DND-41 (cell line): ENCODE measurements around the gene PDZRN3.

Experiments used
- ATAC-seq: fragments of 200-7000 bp; cut with Tn5 transposase; 3 replicates; pipeline ENCODE4 v1.9.1; 2021; ENCODE audit warnings: low read depth; ENCODE audit not compliant: insufficient read depth
- DNase-seq: peaks from one replicate; pipeline ENCODE4 v3.0.0-alpha.2; 2020
- H2AFZ ChIP-seq: 2 replicates; pipeline ENCODE4 v1.6.0; 2012; ENCODE audit warnings: low read depth, low read length
- H3K27ac ChIP-seq: 2 replicates; pipeline ENCODE4 v1.5.1; 2012; ENCODE audit warnings: low read length, inconsistent platforms
- H3K27me3 ChIP-seq: fragments of 200-600 bp; sonication (generic); 2 replicates; pipeline ENCODE4 v1.6.0; 2012; ENCODE audit warnings: low read length, mild to moderate bottlenecking, inconsistent platforms; ENCODE audit not compliant: insufficient read depth, poor library complexity
- H3K36me3 ChIP-seq: 2 replicates; pipeline ENCODE4 v1.5.1; 2012; ENCODE audit warnings: low read length, inconsistent platforms; ENCODE audit not compliant: insufficient read depth
- H3K4me1 ChIP-seq: 2 replicates; pipeline ENCODE4 v1.5.1; 2012; ENCODE audit warnings: mild to moderate bottlenecking, low read length; ENCODE audit not compliant: insufficient read depth
- H3K4me2 ChIP-seq: 2 replicates; pipeline ENCODE4 v1.6.0; 2012; ENCODE audit warnings: mild to moderate bottlenecking, moderate library complexity, low read length, inconsistent platforms; ENCODE audit not compliant: insufficient read depth
- H3K4me3 ChIP-seq, 2 experiments: fragments of 200-600 bp in 1 of 2; shearing (Covaris generic) in 1 of 2; 2 replicates each; pipeline ENCODE4 v1.5.1; 2012 to 2016; ENCODE audit warnings: inconsistent platforms in 2 of 2, low read length in 2 of 2, mild to moderate bottlenecking in 2 of 2, low read depth in 1 of 2, moderate library complexity in 1 of 2
- H3K79me2 ChIP-seq: 2 replicates; pipeline ENCODE4 v1.6.0; 2012; ENCODE audit warnings: low read length, inconsistent platforms; ENCODE audit not compliant: insufficient read depth
- H3K9ac ChIP-seq: 2 replicates; pipeline ENCODE4 v1.6.0; 2012; ENCODE audit warnings: low read depth, mild to moderate bottlenecking, inconsistent platforms, low read length, moderate library complexity
- H3K9me3 ChIP-seq: 2 replicates; pipeline ENCODE4 v1.5.1; 2012; ENCODE audit warnings: low read length, moderate library complexity, mild to moderate bottlenecking, inconsistent platforms; ENCODE audit not compliant: insufficient read depth, severe bottlenecking
- H4K20me1 ChIP-seq: 2 replicates; pipeline ENCODE4 v1.6.0; 2012; ENCODE audit warnings: low read length; ENCODE audit not compliant: insufficient read depth
- EZH2 ChIP-seq: IDR thresholded peaks from 3 replicates; pipeline ENCODE4 v1.6.1; 2012; ENCODE audit warnings: borderline replicate concordance, low read depth, mild to moderate bottlenecking, moderate library complexity, low read length, inconsistent platforms; ENCODE audit not compliant: severe bottlenecking
- TF ChIP-seq, protein P1 (sequence below): IDR thresholded peaks from 2 replicates; pipeline ENCODE4 v1.5.1; 2012; ENCODE audit warnings: borderline replicate concordance, low read length, moderate library complexity, mild to moderate bottlenecking; ENCODE audit not compliant: poor library complexity, severe bottlenecking; ENCODE audit errors: extremely low read depth

The PDZRN3 gene

DNA sequence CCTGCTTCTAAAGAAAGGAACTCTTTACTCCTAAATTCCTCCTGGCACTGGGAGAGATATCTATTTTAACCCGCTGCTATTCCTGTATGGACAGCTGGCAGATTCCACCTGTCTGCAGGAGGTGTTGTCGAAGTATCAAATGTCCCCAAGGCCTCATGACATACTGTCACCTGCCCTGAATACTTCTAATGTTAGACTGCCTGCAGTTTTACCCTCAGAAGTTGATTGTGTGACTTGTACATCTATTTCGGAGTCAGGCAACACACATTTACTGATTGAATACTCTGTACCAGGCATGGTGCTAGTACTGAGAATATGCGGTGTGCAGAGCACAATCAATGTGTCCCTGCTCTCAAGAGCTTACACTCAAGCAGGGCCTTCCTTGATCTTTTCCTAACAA, 38.6 kb downstream of the PDZRN3 start:
- TF ChIP-seq, protein P1, sequence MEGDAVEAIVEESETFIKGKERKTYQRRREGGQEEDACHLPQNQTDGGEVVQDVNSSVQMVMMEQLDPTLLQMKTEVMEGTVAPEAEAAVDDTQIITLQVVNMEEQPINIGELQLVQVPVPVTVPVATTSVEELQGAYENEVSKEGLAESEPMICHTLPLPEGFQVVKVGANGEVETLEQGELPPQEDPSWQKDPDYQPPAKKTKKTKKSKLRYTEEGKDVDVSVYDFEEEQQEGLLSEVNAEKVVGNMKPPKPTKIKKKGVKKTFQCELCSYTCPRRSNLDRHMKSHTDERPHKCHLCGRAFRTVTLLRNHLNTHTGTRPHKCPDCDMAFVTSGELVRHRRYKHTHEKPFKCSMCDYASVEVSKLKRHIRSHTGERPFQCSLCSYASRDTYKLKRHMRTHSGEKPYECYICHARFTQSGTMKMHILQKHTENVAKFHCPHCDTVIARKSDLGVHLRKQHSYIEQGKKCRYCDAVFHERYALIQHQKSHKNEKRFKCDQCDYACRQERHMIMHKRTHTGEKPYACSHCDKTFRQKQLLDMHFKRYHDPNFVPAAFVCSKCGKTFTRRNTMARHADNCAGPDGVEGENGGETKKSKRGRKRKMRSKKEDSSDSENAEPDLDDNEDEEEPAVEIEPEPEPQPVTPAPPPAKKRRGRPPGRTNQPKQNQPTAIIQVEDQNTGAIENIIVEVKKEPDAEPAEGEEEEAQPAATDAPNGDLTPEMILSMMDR: no peak
- TF ChIP-seq EZH2: no peak
- no peak overlapping the region for H3K4me2 ChIP-seq
- H3K79me2 ChIP-seq: no peaks in the 10 kb centered on the region
- H3K4me1 ChIP-seq: no peaks in the 10 kb centered on the region
- no peak overlapping the region for H2AFZ ChIP-seq
- no peak overlapping the region for H3K9ac ChIP-seq
- no peaks in the 10 kb centered on the region for H3K27me3 ChIP-seq
- H3K27ac ChIP-seq: no peak overlapping the region
- H3K9me3 ChIP-seq: no peaks in the 10 kb centered on the region
- H4K20me1 ChIP-seq: no peaks in the 10 kb centered on the region
- H3K36me3 ChIP-seq: no peaks in the 10 kb centered on the region
- no peak for ATAC-seq
- H3K4me3 ChIP-seq: no peak overlapping the region
- DNase-seq: no peak

DNA sequence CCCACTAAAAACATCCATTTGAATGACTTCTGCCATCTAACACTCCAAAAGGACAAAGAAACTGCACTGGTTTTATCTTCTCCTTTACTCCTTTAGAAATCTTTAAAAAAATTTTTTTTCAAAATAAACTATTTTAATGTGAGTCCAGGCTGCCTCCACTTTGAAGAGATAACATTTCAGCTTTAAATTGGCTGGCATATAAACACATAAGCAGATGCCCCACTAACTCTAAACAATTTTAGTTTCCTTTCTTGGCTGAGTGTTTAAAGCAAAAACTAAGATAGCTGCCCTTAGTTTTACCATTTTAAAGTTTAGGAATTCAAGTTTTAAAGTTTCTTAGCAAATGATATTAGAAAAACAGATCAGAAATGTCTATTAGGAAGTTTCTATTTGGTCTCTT, 39.9 kb downstream of the PDZRN3 start:
- ATAC-seq (no peak), DNase-seq (no peak)
- TF ChIP-seq, protein P1: no peak
- TF ChIP-seq EZH2: no peak
- no peaks in the 10 kb centered on the region for H3K4me1 ChIP-seq
- H2AFZ ChIP-seq: no peak overlapping the region
- no peaks in the 10 kb centered on the region for H3K9me3 ChIP-seq
- no peak overlapping the region for H3K9ac ChIP-seq
- H3K27ac ChIP-seq: no peak overlapping the region
- H3K4me2 ChIP-seq: no peak overlapping the region
- H3K36me3 ChIP-seq: no peaks in the 10 kb centered on the region
- no peaks in the 10 kb centered on the region for H3K27me3 ChIP-seq
- no peak overlapping the region for H3K4me3 ChIP-seq
- H4K20me1 ChIP-seq: no peaks in the 10 kb centered on the region
- H3K79me2 ChIP-seq: no peaks in the 10 kb centered on the region

DNA sequence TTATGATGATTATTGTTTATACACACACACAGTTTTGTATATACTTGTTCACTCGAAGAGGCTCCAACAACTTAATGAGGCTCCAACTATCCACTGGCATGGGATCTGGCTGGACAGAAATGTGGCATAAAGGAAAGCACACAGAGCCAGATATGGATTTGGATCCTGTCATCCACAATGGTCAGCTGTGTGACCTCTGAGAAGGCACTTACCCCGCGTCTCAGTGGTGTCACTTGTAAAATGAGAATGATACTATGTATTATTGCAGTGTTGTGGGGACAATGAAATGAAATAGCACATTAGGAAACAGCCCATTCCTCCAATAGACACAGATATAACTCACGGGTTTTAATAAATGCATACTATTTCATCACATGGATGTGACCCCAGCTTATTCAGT, 42.2 kb downstream of the PDZRN3 start:
- H3K4me3 ChIP-seq: no peak overlapping the region
- H3K4me1 ChIP-seq: no peaks in the 10 kb centered on the region
- H2AFZ ChIP-seq: no peak overlapping the region
- H4K20me1 ChIP-seq: no peaks in the 10 kb centered on the region
- TF ChIP-seq, protein P1: no peak
- no peak for TF ChIP-seq EZH2
- no peak for DNase-seq
- no peak overlapping the region for H3K4me2 ChIP-seq
- no peaks in the 10 kb centered on the region for H3K36me3 ChIP-seq
- no peak overlapping the region for H3K27ac ChIP-seq
- H3K79me2 ChIP-seq: no peaks in the 10 kb centered on the region
- H3K27me3 ChIP-seq: no peaks in the 10 kb centered on the region
- no peak for ATAC-seq
- H3K9me3 ChIP-seq: no peaks in the 10 kb centered on the region
- no peak overlapping the region for H3K9ac ChIP-seq
